Activated naive CD4-positive, alpha-beta T cell treated with anti-CD3 and anti-CD28 coated beads, Interleukin-2, amount 10 ng/mL, durations not matched to agents 7 days and 5 days (primary cell): ENCODE data around the gene IL25.
"Not testable (repeated sequence)": the region's sequence is repeated elsewhere in the genome, so short reads cannot be mapped to it uniquely, and the experiment has no call there.

Experiments
- CTCF ChIA-PET: fragments of 350-600 bp; sonication (Branson Sonifier 250); formaldehyde crosslinking; loops from one replicate; lab custom pipeline; 2021; ENCODE audit warnings: antibody characterized with exemption; lab: Charles Lee
- DNase-seq: peaks from one replicate; pipeline ENCODE4 v3.0.0-alpha.2; 2020
- H3K27ac Mint-ChIP-seq: one replicate; pipeline ENCODE4 v1.8.0; 2021; ENCODE audit warnings: mild to moderate bottlenecking, moderate library complexity, mixed read lengths
- H3K27me3 Mint-ChIP-seq: one replicate; pipeline ENCODE4 v1.8.0; 2021; ENCODE audit warnings: mild to moderate bottlenecking, mixed read lengths
- H3K36me3 Mint-ChIP-seq: one replicate; pipeline ENCODE4 v1.8.0; 2021; ENCODE audit warnings: mixed read lengths
- H3K4me1 Mint-ChIP-seq: one replicate; pipeline ENCODE4 v1.8.0; 2021; ENCODE audit warnings: mixed read lengths
- H3K4me3 Mint-ChIP-seq: one replicate; pipeline ENCODE4 v1.8.0; 2021; ENCODE audit warnings: mild to moderate bottlenecking, moderate library complexity, mixed read lengths
- H3K9me3 Mint-ChIP-seq: one replicate; pipeline ENCODE4 v1.8.0; 2021; ENCODE audit warnings: mixed read lengths

IL25 gene

DNA sequence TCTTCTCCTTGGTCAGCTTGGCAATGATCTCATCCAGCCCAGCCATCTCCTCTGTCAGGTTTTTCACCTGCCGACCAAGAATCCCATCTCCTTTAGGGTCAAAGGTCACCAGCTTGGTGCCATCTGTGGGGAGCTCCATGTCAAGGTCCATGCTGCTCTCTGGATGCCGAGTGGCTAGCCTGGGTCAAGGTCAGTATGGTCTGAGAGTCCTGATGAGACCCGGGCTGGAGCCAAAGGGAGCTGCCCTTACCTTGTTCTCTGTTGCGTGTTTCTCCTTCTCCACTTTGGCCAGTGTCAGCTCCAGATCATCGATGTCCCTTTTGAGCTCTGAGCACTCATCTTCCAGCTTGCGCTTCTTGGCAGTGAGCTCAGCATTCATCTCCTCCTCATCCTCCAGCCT is 51.0 kb downstream of the IL25 start:
- no peak overlapping the region for H3K27ac Mint-ChIP-seq
- CTCF ChIA-PET, result no interaction called here
- H3K27me3 Mint-ChIP-seq, result peaks cover 31% of the 10 kb centered on the region

DNA sequence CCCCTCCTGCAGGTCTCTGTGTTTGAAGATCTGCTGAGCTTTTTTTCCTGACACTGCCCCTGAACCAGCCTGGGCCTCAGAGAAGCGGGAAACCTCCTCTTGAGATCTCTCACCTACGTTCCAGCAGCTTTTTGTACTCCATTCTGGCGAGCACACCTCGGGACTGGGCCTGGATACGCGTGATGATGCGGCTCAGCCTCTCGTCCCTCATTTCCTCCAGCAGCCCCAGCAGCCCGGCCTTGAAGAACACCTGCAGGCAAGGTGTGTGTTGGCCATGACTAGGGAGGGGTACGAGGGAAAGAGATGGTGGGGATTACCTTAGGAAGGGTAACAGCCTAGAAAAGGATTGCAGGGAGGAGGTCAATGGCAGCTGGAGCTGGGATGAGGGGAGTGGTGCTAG is 52.6 kb downstream of the IL25 start:
- Mint-ChIP-seq H3K36me3 (no peaks in the 10 kb centered on the region), H3K4me3 (no peak overlapping the region), H3K4me1 (peaks cover 17% of the 10 kb centered on the region), H3K27ac (no peak overlapping the region), H3K9me3 (no peaks in the 10 kb centered on the region), H3K27me3 (peaks cover 21% of the 10 kb centered on the region)
- CTCF ChIA-PET, result interaction anchor here (1.0 kb wide), 1 partner anchor 55 kb away, joined by 4 read pairs; no protein-coding TSS in a partner anchor
- DNase-seq, result no peak

More for the DNA sequence above, 51.0 kb downstream of the IL25 start:
- Mint-ChIP-seq H3K9me3 (no peaks in the 10 kb centered on the region), H3K36me3 (no peaks in the 10 kb centered on the region), H3K4me3 (no peak overlapping the region), H3K4me1 (peaks cover 17% of the 10 kb centered on the region)
- no peak for DNase-seq

DNA sequence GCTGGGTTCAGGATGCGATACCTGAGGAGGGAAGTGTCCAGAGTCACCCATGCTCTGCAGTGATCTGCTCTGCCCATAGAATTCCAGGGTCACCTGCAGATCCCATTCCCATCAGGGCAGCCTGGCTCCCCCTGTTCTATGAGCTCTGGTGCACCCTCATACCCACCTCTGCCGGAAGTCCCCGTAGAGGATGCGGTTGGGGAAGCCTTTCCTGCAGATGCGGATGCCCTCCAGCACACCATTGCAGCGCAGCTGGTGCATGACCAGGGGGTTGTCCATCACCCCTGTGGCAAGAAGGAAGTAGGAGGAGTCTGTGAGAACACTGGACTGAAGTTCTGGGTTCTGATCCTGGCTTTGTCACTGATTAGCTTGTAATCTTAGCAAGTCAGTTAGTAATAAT is 53.2 kb downstream of the IL25 start:
- H3K36me3 Mint-ChIP-seq, H3K4me3 Mint-ChIP-seq, CTCF ChIA-PET, H3K9me3 Mint-ChIP-seq, DNase-seq, H3K27ac Mint-ChIP-seq: not testable (repeated sequence)
- Mint-ChIP-seq H3K4me1 (peaks cover 16% of the 10 kb centered on the region), H3K27me3 (peaks cover 21% of the 10 kb centered on the region)
